GM18502 (cell line): ENCODE measurements around the gene OMP.
"Not testable (repeated sequence)": the region's sequence is repeated elsewhere in the genome, so short reads cannot be mapped to it uniquely, and the experiment has no call there.

Experiments
- ATAC-seq: cut with Tn5 transposase; IDR thresholded peaks from one replicate; pipeline ENCODE4 v1.9.1; 2021; ENCODE audit warnings: mild to moderate bottlenecking; ENCODE audit not compliant: unreplicated experiment, poor library complexity

OMP gene

DNA sequence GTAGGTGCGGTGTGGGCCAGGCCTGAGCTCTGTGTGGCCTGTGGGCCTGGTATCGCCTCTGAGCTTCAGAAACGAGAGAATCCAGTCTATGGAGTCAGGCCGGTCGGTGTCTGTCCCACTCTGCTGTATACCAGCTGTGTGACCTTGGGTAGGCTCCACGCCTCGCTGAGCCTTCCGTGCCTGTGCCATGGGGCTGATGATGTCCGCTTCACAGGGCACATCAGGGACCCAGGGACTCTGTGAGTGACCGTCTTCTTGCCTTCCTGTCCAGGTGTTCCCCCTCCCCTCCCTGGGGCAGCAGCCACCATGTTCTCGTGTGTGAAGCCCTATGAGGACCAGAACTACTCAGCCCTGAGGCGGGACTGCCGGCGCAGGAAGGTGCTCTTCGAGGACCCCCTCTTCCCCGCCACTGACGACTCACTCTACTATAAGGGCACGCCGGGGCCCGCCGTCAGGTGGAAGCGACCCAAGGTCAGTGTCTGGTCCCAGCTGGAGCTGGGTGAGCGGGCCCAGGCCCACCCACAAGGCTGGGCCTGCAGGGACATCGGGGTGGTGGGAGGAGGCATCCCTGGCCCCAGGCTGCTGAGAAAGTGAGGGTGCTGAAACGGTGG is 18.0 kb upstream of the OMP start:
- ATAC-seq, result no peak

DNA sequence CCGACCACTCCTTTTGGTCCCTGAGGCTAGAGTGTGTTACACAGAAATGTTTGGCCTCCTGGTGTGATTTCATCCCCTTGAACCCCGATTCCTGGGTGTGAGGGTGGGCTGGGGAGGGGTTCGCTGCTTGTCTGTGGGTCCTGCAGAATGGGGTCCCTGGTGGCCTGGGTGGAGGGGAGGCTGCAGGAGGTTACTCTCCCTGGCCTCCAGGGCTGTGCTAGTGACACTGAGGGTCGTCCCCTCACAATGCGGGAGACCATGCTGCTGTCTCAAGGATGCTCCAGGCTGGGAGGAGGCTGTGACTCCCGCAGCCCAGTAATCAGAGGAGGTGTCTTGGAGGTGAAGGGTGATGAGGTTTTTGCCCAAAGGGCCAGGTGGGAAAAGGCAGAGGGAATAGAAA is 17.0 kb upstream of the OMP start:
- no peak for ATAC-seq

DNA sequence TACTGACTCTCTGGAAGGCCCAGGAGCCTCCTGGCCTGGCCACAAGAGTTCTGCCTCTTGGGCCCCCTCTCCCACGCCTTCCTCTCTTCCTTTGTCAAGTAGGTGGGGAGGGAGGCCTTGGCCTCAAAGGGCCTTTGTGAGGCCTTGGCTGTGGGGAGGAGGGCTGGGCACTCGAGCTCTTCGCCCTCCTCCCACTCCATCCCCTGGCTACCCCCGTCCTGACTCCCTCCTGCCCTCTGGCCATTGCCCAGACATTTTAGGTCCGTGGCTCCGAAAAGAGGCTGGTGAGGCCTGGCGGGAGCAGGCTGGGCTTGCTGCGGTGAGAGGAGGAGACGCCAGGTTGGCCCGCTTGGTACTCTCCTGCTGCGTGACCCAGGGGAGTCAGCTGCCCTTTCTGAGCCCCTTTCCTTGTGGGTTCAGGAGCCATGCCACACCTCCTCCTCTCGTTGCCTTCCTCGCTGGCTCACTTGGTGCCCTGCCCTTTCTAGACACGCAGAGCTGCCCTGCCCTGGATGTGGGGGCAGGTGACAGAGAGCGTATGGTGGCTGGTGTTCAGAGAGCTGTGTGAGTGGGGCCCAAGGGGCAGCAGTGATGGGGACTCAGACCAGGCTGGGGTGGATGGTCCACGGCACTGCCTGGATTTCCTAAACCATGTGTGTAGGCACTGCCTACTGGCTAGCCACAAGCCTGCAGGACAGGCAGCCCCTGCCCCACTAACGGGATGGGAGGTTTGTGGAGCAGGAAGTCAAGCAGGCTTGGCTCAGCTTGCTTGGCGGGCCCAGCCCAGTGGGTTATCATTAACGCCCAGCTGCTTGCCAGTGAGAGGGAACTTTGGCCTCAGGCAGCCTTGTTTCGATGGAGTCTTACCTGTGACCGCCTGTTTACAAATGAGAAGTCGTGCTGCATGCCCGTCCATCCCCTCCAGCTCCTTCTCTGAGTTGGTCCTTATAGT is 15.8 kb upstream of the OMP start:
- ATAC-seq, result no peak

DNA sequence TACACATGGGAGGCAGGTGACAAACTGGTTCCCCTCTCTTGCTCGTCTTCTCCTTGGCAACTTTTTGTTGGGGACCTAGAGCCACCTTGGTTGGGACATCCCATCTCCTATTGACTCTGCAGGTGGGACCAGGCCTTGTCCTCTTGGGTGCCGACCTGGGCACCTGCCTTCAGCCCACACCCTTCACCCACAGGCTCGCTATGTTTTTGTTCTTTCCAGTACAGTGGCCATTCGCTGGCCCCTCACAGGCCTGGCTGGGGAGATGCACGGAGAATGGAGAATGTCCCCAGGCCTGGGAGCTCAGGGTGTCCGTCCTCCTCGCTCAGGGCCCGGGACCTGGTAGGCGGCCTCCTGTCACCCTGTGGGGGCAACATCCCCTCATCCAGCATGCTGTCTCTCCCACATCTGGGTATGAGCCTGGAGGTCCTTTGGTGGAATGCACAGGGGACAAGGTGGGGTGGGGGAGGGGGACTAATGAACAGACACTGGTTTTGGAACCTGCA is 14.9 kb upstream of the OMP start:
- no peak for ATAC-seq

DNA sequence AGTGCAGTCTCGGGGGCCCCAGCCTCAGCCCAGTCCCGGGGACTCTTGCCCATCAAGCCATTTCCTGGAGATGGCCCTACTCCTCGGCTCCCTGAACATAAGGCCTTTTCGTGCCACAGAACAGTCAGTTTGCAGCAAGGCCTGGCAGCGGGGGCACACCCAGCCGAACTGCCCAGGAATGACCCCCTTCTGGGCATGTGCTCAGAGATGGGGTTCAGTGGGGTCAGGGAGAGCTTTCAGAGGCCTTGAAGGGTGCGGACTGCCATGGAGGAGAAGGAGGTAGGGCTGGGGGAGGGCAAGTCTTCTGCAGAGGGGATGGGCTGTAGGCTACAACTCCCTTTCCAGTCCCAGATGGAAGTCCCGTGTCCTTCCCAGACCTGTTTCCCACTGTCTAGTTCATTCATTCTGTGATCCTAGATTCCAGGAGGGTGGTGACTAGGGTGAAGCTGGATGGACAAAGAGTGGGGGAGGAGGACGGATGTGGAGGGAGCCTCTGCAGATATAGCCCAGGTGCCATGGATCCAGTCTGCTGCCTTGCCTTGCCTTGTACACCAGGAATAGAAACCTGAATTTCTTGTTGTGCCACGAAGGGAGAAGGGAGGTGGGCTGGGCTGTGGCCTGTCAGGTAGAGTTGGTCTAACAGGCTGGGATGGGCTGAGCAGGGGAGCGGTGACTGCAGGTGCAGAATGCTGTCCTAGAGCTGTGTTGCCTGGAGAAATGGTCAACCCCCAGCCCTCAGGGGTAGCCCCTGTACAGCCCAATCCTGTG is 14.2 kb upstream of the OMP start:
- no peak for ATAC-seq

DNA sequence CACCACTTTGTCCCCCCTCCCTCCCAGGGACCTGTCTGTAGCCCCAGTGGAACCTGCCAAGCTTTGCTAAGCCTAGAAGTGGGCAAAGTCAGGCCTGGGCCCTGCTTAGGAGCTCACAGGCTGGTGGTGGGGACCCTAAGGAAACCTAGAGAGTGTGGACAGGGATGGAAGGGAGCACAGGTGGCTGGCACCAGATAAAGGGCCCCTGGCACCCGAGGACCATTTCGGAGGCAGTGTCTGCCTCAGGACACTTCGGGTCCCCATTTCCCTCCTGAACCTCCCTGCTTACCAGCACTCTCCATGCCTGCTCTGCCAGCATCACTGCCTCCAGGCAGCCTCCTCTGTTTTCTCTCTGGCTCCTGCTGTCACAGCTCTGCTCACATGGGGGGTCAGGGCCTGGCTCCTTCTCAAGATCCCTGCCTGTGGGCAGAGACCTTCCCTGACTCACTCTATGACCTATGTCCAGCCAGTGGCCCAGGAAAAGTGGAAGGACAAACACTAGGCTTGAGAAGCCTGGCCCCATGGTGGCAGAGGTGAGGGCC is 13.6 kb upstream of the OMP start:
- ATAC-seq, result no peak

DNA sequence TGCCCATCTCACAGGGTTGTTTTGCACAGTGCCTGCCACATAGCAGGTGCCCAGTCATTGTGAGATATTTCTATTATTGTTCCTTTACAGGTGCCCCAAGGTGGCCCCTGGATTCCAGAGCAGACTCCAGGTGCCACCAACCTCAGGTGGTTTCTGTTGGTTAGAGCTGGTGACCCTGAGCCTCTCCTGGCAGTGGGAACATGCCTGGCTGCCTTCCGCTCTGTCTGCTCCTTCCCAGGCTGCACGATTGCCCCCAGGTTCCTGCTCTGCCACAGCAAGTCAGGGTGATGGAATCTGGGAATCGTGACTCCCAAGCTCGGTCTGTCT is 12.6 kb upstream of the OMP start:
- no peak for ATAC-seq

DNA sequence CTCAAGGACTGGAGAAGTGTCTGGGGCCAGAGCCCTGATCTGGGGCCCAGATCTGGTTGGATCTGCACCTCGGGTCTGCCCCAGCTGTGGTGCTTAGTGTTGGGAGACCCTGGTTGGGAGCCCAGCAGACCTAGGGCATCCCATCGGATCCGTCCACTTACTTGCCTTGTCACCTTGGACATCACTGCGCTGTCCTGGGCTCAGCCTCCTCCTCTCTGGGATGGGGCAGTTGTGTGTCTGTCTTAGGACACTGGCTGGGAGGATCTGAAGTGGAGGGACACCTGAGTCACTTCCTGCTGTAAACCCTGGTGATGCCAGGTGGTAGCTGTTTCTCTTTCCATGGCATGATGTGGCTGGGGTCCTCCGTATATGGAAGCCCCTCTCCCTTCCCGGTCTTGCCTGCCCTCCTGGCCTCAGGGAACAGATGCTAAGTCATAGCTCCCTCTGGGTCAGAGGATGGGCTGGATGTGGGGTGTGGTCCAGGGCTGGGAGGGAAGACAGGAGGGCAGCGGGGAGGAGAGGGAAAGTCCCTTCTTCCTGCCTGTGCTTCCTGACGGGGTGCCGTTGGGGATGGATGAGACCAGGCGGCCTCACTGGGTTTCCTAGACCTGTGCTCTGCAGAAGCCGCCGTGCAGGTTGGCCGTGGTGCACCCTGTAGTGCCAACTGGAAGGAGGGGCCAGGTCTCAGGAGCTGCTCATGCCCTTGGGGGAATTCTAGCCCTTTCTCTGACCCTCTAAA is 12.1 kb upstream of the OMP start:
- no peak for ATAC-seq

DNA sequence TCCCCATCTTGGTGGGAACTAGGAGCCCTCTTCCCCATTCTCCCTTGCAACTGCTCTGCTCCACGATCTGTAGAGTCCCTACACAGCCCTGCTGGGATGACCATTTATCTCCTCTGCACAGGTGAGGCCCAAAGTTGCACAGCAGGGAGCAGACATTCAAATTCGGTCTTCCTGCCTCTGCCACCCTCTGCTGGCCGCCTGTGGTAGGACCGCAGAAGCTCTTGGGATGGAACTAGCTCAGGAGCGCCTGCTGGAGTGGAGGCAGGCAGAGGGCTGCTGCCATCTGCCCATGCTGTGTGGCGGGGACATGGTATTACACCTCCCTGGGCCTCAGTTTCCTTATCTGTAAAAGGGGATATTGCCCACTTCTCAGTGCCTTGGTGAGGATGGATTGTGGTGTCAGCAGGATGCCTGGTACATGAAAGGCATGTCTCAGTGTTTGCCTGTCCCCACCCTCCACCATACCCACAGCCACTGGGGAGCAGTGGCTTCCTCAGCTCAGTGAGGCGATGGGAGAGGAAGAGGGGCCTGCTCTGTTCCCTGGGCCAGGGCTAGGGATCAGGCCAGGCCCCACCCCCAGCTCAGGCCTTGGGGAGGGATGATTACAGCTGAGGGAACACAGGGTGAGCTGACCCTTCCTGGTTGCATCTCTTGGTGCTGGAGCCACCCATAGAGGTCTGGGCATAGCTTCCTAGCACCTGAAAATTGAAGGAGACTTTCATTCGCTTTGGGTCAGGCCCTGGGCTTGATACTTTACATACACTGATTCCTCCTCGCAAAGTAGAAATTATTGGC is 11.3 kb upstream of the OMP start:
- peak; percentile 88 for ATAC-seq

DNA sequence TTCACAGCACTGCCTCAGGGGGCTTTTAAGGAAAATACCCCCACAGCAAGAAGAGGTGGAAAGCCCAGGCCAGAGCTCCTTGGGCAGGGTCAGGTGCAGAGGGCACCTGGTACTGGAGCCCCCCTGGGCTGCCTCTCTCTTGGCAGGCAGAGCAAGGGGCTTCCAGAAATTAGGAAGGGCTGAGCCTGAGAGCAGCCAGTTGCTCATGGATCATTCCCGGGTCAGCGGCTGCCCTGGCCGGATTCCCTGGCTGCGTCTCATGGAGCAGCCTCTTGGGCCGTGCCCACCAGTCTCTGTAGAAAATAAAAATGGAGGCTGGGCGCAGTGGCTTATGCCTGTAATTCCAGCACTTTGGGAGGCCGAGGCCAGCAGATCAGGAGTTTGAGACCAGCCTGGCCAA is 10.3 kb upstream of the OMP start:
- no peak for ATAC-seq

DNA sequence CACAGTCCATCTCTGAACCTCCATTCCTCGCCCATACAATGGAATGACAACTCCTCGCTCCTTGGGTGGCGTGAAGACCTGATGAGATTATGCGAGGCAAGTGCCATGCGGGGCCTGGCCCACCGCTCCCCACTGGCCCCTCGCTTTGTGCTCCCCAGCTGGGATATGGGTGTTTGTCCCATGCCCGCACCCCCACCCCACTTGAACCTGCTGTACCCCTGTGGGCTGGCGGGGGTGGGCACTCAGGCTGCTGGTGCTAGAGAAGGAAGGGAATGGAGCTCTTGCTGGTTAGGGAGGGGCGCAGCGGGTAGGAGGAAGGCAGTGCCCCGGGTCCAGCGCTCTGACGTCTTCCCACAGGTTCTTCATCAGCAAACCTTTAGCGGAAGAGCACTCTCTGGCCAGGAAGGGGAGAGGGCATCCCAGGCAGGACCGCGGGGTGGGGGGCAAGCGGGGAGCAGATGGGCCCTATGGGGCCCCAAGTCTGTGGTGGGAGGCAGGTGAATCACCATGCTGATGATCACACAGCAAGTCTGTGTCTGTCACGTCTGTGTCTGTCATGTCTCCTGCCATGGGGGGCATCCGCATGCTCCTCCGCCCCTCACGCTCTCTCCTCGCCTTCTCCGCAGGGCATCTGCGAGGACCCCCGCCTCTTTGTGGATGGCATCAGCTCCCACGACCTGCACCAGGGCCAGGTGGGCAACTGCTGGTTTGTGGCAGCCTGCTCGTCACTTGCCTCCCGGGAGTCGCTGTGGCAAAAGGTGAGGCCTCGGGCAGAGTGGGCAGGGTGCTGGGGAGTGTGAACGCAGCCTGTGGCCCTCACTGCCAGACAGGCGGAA is 9.4 kb upstream of the OMP start:
- ATAC-seq, result no peak

DNA sequence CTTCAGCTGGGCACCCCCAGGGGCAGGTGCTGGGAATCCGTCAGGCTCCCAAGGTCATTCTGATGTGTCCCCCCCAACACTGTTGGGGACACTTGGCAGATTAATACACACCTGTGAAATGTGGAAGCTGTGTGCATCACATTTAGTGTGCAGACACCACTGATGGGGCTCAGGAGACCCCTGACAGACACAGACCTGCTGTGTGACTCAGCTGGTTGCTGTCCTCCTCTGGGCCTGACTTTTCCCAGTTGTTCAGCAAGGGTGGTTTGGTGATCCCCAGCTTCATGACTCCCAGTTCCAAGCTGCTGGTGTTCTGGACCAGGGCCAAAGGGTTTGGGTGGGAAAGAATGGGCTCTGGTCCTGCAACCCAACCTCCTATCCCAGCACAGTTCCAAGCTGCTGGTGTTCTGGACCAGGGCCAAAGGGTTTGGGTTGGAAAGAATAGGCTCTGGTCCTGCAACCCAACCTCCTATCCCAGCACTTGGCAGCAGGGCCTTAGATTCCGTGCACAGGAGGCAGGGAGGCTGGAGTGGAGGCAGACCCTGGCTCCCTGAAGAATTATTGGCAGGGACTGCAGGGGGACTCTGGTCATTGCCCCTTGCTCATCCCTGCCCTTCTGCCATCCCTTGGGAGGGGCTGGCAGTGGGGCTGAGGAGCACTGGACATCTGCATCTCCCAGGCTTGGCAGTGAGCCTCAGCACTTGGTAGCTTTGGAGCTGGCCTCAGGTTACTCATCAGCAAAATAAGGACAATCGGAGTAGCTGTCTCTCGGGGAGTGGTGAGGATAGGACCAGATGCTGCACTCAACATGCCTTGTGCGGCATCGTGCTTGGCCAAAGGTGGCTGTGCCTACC is 8.4 kb upstream of the OMP start:
- ATAC-seq, result no peak

DNA sequence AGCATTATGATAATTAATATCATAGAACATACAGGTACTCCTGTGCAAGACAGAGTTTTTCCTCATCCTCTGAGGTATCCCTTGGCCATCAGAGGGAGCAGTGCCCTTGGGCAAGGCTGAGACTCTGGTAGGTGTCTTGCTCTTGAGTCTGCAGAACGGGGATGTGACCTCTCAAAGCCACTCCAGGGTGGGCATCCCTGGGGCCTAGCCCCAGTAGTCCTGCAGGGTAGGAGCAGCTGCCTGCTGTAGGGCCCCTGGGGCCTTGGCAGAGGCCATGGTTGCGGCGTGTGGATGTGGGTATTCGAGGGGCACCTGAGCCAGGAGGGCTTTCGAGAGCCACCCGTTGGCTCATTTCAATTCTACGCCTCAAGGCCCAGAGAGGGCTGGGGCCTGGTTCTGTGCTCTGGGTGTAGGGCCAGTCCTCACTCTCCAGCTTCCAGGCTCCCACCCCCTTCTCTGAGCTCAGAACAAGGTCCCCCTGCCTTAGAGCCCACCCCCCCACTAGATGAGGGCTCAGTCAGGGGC is 7.7 kb upstream of the OMP start:
- ATAC-seq, result no peak

DNA sequence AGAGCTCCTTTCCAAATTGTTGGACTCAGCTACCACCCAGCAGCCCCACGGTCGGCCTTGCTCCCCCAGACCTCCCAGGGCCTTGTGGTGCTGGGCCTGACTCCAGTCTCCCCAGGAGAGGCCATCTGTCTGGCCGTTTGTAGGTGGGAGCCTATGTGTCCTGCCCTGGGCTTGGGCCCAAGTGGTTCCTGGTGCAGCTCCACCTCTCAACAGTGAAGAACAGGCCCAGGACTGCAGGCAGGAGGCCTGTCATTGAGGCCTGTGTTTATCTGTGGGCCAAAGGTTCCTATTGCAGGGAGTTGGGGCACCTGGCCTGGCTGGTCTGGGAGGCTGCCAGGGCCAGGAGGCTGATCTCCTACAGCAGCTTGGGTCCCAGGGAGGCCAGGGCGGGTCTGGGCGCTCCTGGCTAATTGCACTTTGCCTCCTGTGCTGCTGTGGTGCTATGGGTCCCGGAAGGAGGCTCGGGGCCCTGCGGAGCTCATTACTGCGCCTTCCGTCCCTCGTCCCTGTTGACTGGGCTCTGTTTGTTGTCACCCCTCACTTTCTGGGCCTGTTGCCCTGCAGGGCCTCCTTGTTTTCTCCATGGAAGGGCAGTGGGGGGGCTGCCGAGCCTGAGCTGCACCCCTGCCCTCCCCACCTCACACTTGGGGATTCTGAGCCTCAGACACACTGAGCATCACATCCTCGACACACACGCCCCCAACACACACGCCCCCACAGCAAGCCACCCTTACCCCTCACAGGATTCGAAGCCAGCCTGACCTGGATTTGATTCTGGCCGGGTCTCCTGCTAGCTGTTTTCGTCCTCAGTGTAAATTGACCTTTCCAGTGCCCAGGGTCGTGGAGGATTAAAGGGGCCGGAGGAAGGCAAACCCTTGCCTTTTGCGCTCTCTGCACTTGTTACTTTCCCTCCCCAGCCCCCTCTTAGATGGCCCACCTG is 6.8 kb upstream of the OMP start:
- ATAC-seq, result no peak

DNA sequence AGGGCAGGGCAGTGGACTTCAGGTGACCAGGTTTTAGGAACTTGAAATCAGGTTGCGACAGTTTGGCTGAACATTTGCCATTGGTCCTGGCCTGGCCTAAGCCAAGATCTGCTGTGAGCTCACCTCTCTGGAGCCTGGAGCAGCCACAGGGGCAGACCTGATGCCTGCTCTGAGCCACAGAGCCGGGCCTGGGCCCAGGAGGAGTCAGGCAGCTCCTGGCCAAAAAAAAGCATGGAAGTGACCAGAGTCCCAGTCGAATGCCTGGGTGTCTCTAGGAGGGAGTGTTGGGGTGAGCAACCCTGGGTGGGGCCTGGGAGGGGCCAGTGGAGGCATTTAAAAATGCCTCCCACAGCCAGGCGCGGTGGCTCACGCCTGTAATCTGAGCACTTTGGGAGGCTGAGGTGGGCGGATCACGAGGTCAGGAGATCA is 6.0 kb upstream of the OMP start:
- no peak for ATAC-seq

DNA sequence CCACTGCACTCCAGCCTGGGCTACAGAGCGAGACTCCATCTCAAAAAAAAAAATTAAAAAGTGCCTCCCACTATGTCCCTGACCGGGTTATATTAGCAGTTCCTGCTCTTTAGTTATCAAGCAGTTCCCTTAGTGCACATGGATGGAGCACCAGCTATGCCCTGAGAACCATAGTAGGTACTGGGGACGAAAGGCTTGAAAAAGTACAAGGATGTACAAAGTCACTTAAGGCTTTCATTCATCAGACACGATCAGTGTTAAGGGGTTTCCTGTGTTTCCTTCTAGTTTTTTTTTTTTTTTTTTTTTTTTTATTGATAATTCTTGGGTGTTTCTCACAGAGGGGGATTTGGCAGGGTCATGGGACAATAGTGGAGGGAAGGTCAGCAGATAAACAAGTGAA is 5.5 kb upstream of the OMP start:
- ATAC-seq, result not testable (repeated sequence)
